Gastroesophageal sphincter (tissue), 3 donors: Measurements from ENCODE around the gene FOXJ3.

Source experiments
- EP300 ChIP-seq: sonication (generic); formaldehyde crosslinking; IDR thresholded peaks from one replicate; pipeline ENCODE4 v1.6.1; 2017; ENCODE audit warnings: antibody characterized with exemption, mild to moderate bottlenecking
- POLR2A ChIP-seq, 2 donors: fragments of 450-650 bp; IDR thresholded peaks; one replicate each; pipeline ENCODE4 v1.6.1; 2017; ENCODE audit warnings: antibody characterized with exemption in 2 of 2, mild to moderate bottlenecking in 2 of 2, moderate library complexity in 1 of 2
- POLR2AphosphoS5 ChIP-seq: sonication (generic); formaldehyde crosslinking; IDR thresholded peaks from one replicate; pipeline ENCODE4 v1.6.1; 2017; ENCODE audit warnings: antibody characterized with exemption
- TF ChIP-seq, protein P1 (sequence below), 4 experiments: fragments of 200-600 bp in 2 of 4; fragments of 450-650 bp in 2 of 4; sonication (generic) in 1 of 4; IDR thresholded peaks; one replicate each; pipeline ENCODE4 v1.5.1; 2017 to 2019; ENCODE audit warnings: antibody characterized with exemption in 4 of 4, mild to moderate bottlenecking in 2 of 4, moderate library complexity in 2 of 4

GRCh38 chr1:42198251-42198650 is 136.8 kb downstream of the FOXJ3 start:
- TF ChIP-seq EP300, result no peak
- TF ChIP-seq, protein P1, sequence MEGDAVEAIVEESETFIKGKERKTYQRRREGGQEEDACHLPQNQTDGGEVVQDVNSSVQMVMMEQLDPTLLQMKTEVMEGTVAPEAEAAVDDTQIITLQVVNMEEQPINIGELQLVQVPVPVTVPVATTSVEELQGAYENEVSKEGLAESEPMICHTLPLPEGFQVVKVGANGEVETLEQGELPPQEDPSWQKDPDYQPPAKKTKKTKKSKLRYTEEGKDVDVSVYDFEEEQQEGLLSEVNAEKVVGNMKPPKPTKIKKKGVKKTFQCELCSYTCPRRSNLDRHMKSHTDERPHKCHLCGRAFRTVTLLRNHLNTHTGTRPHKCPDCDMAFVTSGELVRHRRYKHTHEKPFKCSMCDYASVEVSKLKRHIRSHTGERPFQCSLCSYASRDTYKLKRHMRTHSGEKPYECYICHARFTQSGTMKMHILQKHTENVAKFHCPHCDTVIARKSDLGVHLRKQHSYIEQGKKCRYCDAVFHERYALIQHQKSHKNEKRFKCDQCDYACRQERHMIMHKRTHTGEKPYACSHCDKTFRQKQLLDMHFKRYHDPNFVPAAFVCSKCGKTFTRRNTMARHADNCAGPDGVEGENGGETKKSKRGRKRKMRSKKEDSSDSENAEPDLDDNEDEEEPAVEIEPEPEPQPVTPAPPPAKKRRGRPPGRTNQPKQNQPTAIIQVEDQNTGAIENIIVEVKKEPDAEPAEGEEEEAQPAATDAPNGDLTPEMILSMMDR (IDR thresholded peaks at IDR 0.05), result no peak
- TF ChIP-seq POLR2AphosphoS5, result no peak
- no peak for TF ChIP-seq POLR2A (IDR thresholded peaks at IDR 0.05)
